Caco-2 (cell line): ENCODE data around the gene IL22. TPM values are rescaled to one million over a fixed set of nuclear protein-coding genes. Genes with fewer than 3 reads are reported as not detected.

Experiments
- BruUV-seq: library from RNA; stranded (reverse); fragments of 400-500 nt; replicated peaks from 2 replicates; lab custom pipeline; 2021; lab: Mats Ljungman, UMichigan
- CTCF ChIA-PET: fragments of 300-600 bp; sonication (Branson Sonifier 250); formaldehyde crosslinking; loops from one replicate; lab custom pipeline; 2022; ENCODE audit warnings: antibody characterized with exemption; lab: Charles Lee
- POLR2A ChIA-PET: fragments of 300-600 bp; sonication (Branson Sonifier 250); formaldehyde crosslinking; loops from one replicate; lab custom pipeline; 2022; ENCODE audit warnings: antibody characterized with exemption; lab: Charles Lee
- DNase-seq, 2 experiments: peaks; one replicate each; pipeline versions ENCODE4 v3.0.0 to v3.0.0-alpha.2; 2020 to 2022
- H3K27me3 ChIP-seq: replicated peaks from 2 replicates; pipeline ENCODE4 v1.6.0; 2011; ENCODE audit warnings: low read length; ENCODE audit not compliant: control insufficient read depth, insufficient read depth
- H3K36me3 ChIP-seq: 2 replicates; pipeline ENCODE4 v1.5.1; 2011; ENCODE audit warnings: low read length; ENCODE audit not compliant: control insufficient read depth, insufficient read depth
- H3K4me1 ChIP-seq: fragments of 250-450 bp; sonication (Bioruptor Pico); 2 replicates; pipeline ENCODE4 v1.5.1; 2020; ENCODE audit warnings: mild to moderate bottlenecking
- H3K4me3 ChIP-seq: 2 replicates; pipeline ENCODE4 v1.5.1; 2011; ENCODE audit warnings: low read depth, mild to moderate bottlenecking, control low read depth, low read length
- H3K9me3 ChIP-seq: fragments of 250-450 bp; sonication (Bioruptor Pico); 2 replicates; pipeline ENCODE4 v1.5.1; 2020; ENCODE audit warnings: mild to moderate bottlenecking, moderate library complexity
- H3K27ac Mint-ChIP-seq: one replicate; pipeline ENCODE4 v1.8.0; 2022; ENCODE audit warnings: mixed read lengths; ENCODE audit not compliant: unreplicated experiment
- H3K27me3 Mint-ChIP-seq: one replicate; pipeline ENCODE4 v1.8.0; 2022; ENCODE audit warnings: mixed read lengths; ENCODE audit not compliant: insufficient read depth, unreplicated experiment
- H3K36me3 Mint-ChIP-seq: one replicate; pipeline ENCODE4 v1.8.0; 2022; ENCODE audit warnings: mild to moderate bottlenecking, mixed read lengths; ENCODE audit not compliant: insufficient read depth, unreplicated experiment
- H3K4me1 Mint-ChIP-seq: one replicate; pipeline ENCODE4 v1.8.0; 2022; ENCODE audit warnings: low read depth, mixed read lengths; ENCODE audit not compliant: unreplicated experiment
- H3K4me3 Mint-ChIP-seq: one replicate; pipeline ENCODE4 v1.8.0; 2022; ENCODE audit warnings: mild to moderate bottlenecking, moderate library complexity, mixed read lengths; ENCODE audit not compliant: unreplicated experiment
- H3K9me3 Mint-ChIP-seq: one replicate; pipeline ENCODE4 v1.8.0; 2022; ENCODE audit warnings: mixed read lengths; ENCODE audit not compliant: unreplicated experiment
- CTCF ChIP-seq, 2 experiments: fragments of 200-600 bp in 1 of 2; IDR thresholded peaks; 1 replicate in 1 of 2; 2 replicates in 1 of 2; pipeline versions ENCODE4 v1.5.1 to v1.8.0; 2011 to 2022; ENCODE audit warnings: antibody characterized with exemption in 1 of 2, control low read depth in 1 of 2, inconsistent platforms in 1 of 2, low read depth in 1 of 2, low read length in 1 of 2, mild to moderate bottlenecking in 1 of 2, moderate library complexity in 1 of 2; ENCODE audit not compliant: insufficient read depth in 1 of 2, severe bottlenecking in 1 of 2, unreplicated experiment in 1 of 2
- intact Hi-C: fragments of 100-400 bp; cut with micrococcal nuclease; formaldehyde crosslinking; loops from one replicate; pipeline ENCODE4 v1.10.0; 2022; ENCODE audit not compliant: unreplicated experiment
- total RNA-seq: library from RNA; stranded (reverse); gene quantifications from 2 replicates; pipeline ENCODE4 v1.2.3, GENCODE V29; 2022

IL22 gene
- total RNA-seq, 1 experiment from 2014 or later = not detected

DNA sequence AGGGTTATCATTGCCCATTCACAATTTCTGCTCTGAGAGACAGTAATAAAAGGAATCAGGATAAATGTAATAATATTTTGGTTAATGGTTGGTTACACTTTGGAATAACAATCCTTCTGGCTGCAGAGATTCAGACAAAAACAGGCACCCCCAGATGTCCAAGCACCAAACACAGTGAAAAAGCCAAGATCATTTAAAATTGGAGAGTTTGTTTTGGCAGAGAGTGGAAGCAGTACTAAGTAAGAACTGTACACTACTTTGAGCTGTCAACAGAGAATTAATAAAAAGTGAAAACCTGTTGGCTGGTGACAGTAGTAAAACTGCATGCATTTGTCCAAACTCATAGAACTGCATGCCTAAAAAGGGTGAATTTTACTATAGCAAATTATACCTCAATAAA, 15.6 kb upstream of the IL22 start:
- Histone ChIP-seq H3K4me1 (no peaks in the 10 kb centered on the region), H3K4me3 (no peak overlapping the region), H3K9me3 (no peaks in the 10 kb centered on the region), H3K36me3 (no peaks in the 10 kb centered on the region), H3K27me3 (no peaks in the 10 kb centered on the region; the same call in 1 of the 2 replicates)
- Mint-ChIP-seq H3K36me3 (no peaks in the 10 kb centered on the region), H3K4me3 (no peak overlapping the region), H3K27ac (no peak overlapping the region), H3K9me3 (no peaks in the 10 kb centered on the region), H3K27me3 (peaks cover 11% of the 10 kb centered on the region), H3K4me1 (no peaks in the 10 kb centered on the region)
- ChIA-PET CTCF (no interaction called here), POLR2A (no interaction called here)
- intact Hi-C loops = no loop called here
- no TSS peak for BruUV-seq
- no peak for DNase-seq
- no peak for TF ChIP-seq CTCF (IDR thresholded peaks at IDR 0.05; ENCODE audit: insufficient read depth in 1 of 2, low read depth in 1 of 2, low read length in 1 of 2, severe bottlenecking in 1 of 2, unreplicated experiment in 1 of 2)

- intact Hi-C loops = no loop called here
- CTCF ChIA-PET = interaction anchor here (0.7 kb wide), 1 partner anchor 1980 kb away, joined by 4 read pairs; no protein-coding TSS in a partner anchor
- H3K4me1 ChIP-seq = no peaks in the 10 kb centered on the region
- no peak for DNase-seq
- no peaks in the 10 kb centered on the region for H3K9me3 ChIP-seq
- H3K27me3 ChIP-seq = no peaks in the 10 kb centered on the region; the same call in 1 of the 2 replicates
- Mint-ChIP-seq H3K4me3 (no peak overlapping the region), H3K4me1 (no peaks in the 10 kb centered on the region), H3K27ac (no peak overlapping the region), H3K27me3 (peaks cover 17% of the 10 kb centered on the region), H3K9me3 (no peaks in the 10 kb centered on the region), H3K36me3 (no peaks in the 10 kb centered on the region)
- H3K36me3 ChIP-seq = no peaks in the 10 kb centered on the region
- POLR2A ChIA-PET = no interaction called here
- H3K4me3 ChIP-seq = no peak overlapping the region
- TF ChIP-seq CTCF (IDR thresholded peaks at IDR 0.05; ENCODE audit: insufficient read depth in 1 of 2, low read depth in 1 of 2, low read length in 1 of 2, severe bottlenecking in 1 of 2, unreplicated experiment in 1 of 2) = no peak
- no TSS peak for BruUV-seq
These were observed 14.5 kb upstream of the IL22 start for GRCh38 chr12:68267892-68268396.

DNA sequence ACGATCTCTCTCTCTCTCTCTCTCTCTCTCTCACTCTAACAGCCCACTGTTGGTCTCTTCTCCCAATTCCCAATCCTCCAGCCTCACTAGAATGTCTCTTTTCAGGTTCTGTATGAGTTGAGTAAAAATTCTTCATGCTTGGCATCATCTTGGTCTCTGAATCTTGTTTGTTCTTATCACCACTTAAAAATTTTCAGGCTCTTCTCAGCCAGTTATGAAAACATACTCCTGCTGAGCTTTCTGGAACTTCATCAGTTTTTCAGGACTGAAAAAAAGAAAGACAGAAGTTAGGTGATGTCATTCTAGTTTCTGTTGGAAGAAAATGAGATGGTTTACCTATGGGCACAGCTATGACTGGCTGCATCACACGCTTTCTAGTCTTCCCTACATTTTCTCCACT, 11.5 kb upstream of the IL22 start:
- H3K4me3 Mint-ChIP-seq = no peak overlapping the region
- H3K27ac Mint-ChIP-seq = no peak overlapping the region
- TF ChIP-seq CTCF (IDR thresholded peaks at IDR 0.05; ENCODE audit: insufficient read depth in 1 of 2, low read depth in 1 of 2, low read length in 1 of 2, severe bottlenecking in 1 of 2, unreplicated experiment in 1 of 2) = no peak
- BruUV-seq = no TSS peak
- Histone ChIP-seq H3K36me3 (no peaks in the 10 kb centered on the region), H3K9me3 (no peaks in the 10 kb centered on the region), H3K4me1 (no peaks in the 10 kb centered on the region), H3K27me3 (peaks cover 2% of the 10 kb centered on the region), H3K4me3 (no peak overlapping the region)
- no peak for DNase-seq
- no peaks in the 10 kb centered on the region for H3K4me1 Mint-ChIP-seq
- H3K36me3 Mint-ChIP-seq = no peaks in the 10 kb centered on the region
- intact Hi-C loops = no loop called here
- ChIA-PET POLR2A (no interaction called here), CTCF (interaction anchor here (0.6 kb wide), 1 partner anchor 1962 kb away, joined by 3 read pairs; the partner anchor contains the start of gene HELB)
- peaks cover 20% of the 10 kb centered on the region for H3K27me3 Mint-ChIP-seq
- H3K9me3 Mint-ChIP-seq = no peaks in the 10 kb centered on the region
